CD14-positive monocyte (primary cell): ENCODE data around the gene FMNL3. TPM values are rescaled to one million over a fixed set of nuclear protein-coding genes. Genes with fewer than 3 reads are reported as not detected.

Source experiments
- DNase-seq, 3 donors: peaks; one replicate each; pipeline ENCODE4 v3.0.0-alpha.2; 2011 to 2022
- H2AFZ ChIP-seq: 2 replicates; pipeline ENCODE4 v1.6.0; 2012; ENCODE audit warnings: mild to moderate bottlenecking, low read depth, low read length, inconsistent platforms; ENCODE audit not compliant: insufficient read depth, poor library complexity, severe bottlenecking
- H3K27ac ChIP-seq, 2 donors: 1 replicate in 1 of 2; 2 replicates in 1 of 2; pipeline ENCODE4 v1.5.1; 2012 to 2013; ENCODE audit warnings: low read length in 2 of 2, control low read depth in 1 of 2, inconsistent platforms in 1 of 2, low read depth in 1 of 2, mild to moderate bottlenecking in 1 of 2
- H3K27me3 ChIP-seq, 2 donors: one replicate each; pipeline versions ENCODE4 v1.6.0 to v1.6.1; 2011 to 2013; ENCODE audit warnings: low read length in 2 of 2; ENCODE audit not compliant: control insufficient read depth in 2 of 2, insufficient read depth in 2 of 2
- H3K36me3 ChIP-seq, 2 donors: replicated peaks in 1 of 2; 1 replicate in 1 of 2; 2 replicates in 1 of 2; pipeline versions ENCODE4 v1.5.1 to v1.6.1; 2012 to 2013; ENCODE audit warnings: low read length in 2 of 2, control low read depth in 1 of 2, inconsistent platforms in 1 of 2, mild to moderate bottlenecking in 1 of 2; ENCODE audit not compliant: insufficient read depth in 2 of 2, control insufficient read depth in 1 of 2
- H3K4me1 ChIP-seq, 2 donors: 1 replicate in 1 of 2; 2 replicates in 1 of 2; pipeline versions ENCODE4 v1.5.1 to v1.6.1; 2012 to 2013; ENCODE audit warnings: low read length in 2 of 2, control low read depth in 1 of 2, inconsistent platforms in 1 of 2, mild to moderate bottlenecking in 1 of 2, moderate library complexity in 1 of 2; ENCODE audit not compliant: insufficient read depth in 2 of 2, control insufficient read depth in 1 of 2
- H3K4me2 ChIP-seq: replicated peaks from 2 replicates; pipeline ENCODE3; 2012; ENCODE audit warnings: low read length, moderate library complexity, mild to moderate bottlenecking; ENCODE audit not compliant: poor library complexity, severe bottlenecking; ENCODE audit errors: extremely low read depth
- H3K4me3 ChIP-seq, 3 experiments: fragments of 200-600 bp in 1 of 3; sonication (generic) in 1 of 3; replicated peaks in 1 of 3; 1 replicate in 2 of 3; 2 replicates in 1 of 3; pipeline ENCODE4 v1.5.1; 2011 to 2013; ENCODE audit warnings: low read length in 3 of 3, mild to moderate bottlenecking in 3 of 3, control low read depth in 2 of 3, low read depth in 2 of 3, inconsistent platforms in 1 of 3, moderate library complexity in 1 of 3
- H3K79me2 ChIP-seq: 2 replicates; pipeline ENCODE4 v1.6.0; 2012; ENCODE audit warnings: mild to moderate bottlenecking, control low read depth, inconsistent platforms, low read length, moderate library complexity; ENCODE audit not compliant: insufficient read depth
- H3K9ac ChIP-seq: 2 replicates; pipeline ENCODE4 v1.6.0; 2017; ENCODE audit warnings: low read length, mild to moderate bottlenecking; ENCODE audit not compliant: insufficient read depth, poor library complexity, severe bottlenecking
- H3K9me3 ChIP-seq, 2 donors: replicated peaks in 1 of 2; 1 replicate in 1 of 2; 2 replicates in 1 of 2; pipeline versions ENCODE4 v1.5.1 to v1.6.1; 2012 to 2013; ENCODE audit warnings: low read length in 2 of 2, control low read depth in 1 of 2; ENCODE audit not compliant: control insufficient read depth in 1 of 2, insufficient read depth in 1 of 2
- H4K20me1 ChIP-seq: 2 replicates; pipeline ENCODE4 v1.6.0; 2012; ENCODE audit warnings: mild to moderate bottlenecking, low read length, control low read depth, moderate library complexity; ENCODE audit not compliant: insufficient read depth
- H3K27ac Mint-ChIP-seq, 7 donors: one replicate each; pipeline ENCODE4 v1.8.0; 2020; ENCODE audit warnings: mild to moderate bottlenecking in 7 of 7, mixed read lengths in 7 of 7, moderate library complexity in 6 of 7, inconsistent platforms in 2 of 7
- H3K27me3 Mint-ChIP-seq, 3 donors: one replicate each; pipeline ENCODE4 v1.8.0; 2021 to 2022; ENCODE audit warnings: low read depth in 3 of 3, mild to moderate bottlenecking in 3 of 3, mixed read lengths in 3 of 3, moderate library complexity in 3 of 3, inconsistent platforms in 1 of 3
- H3K36me3 Mint-ChIP-seq, 2 donors: one replicate each; pipeline ENCODE4 v1.8.0; 2020; ENCODE audit warnings: mixed read lengths in 2 of 2, inconsistent platforms in 1 of 2, mild to moderate bottlenecking in 1 of 2
- H3K4me1 Mint-ChIP-seq: one replicate; pipeline ENCODE4 v1.8.0; 2020; ENCODE audit warnings: mild to moderate bottlenecking, mixed read lengths
- H3K4me3 Mint-ChIP-seq, 2 donors: one replicate each; pipeline ENCODE4 v1.8.0; 2020; ENCODE audit warnings: mild to moderate bottlenecking in 2 of 2, mixed read lengths in 2 of 2, moderate library complexity in 1 of 2
- H3K9me3 Mint-ChIP-seq, 7 donors: one replicate each; pipeline ENCODE4 v1.8.0; 2020 to 2022; ENCODE audit warnings: mixed read lengths in 7 of 7, mild to moderate bottlenecking in 6 of 7, moderate library complexity in 6 of 7, inconsistent platforms in 2 of 7
- WGBS: methylation state at CpG from one replicate; pipeline ENCODE4 v1.1.5; 2013; ENCODE audit warnings: missing lambda C conversion rate; ENCODE audit not compliant: insufficient coverage; 5-methylcytosine and 5-hydroxymethylcytosine counted together
- intact Hi-C, 2 donors: fragments of 100-400 bp; cut with micrococcal nuclease; formaldehyde crosslinking; loops; one replicate each; pipeline versions ENCODE4 v1.15.0 to v1.15.1; 2023
- polyA plus RNA-seq, 3 donors: library from polyadenylated mRNA; depleted of rRNA in 1 of 3; unstranded in 2 of 3; stranded (reverse) in 1 of 3; fragments of 300-500 nt in 2 of 3; fragments of >200 nt in 1 of 3; fragmentation: Illumina TruSeq in 2 of 3; gene quantifications; 1 replicate in 2 of 3; 2 replicates in 1 of 3; pipeline ENCODE4 v1.2.3, GENCODE V29; 2012 to 2021
- TF ChIP-seq, protein P1 (sequence below): fragments of 200-600 bp; IDR thresholded peaks from one replicate; pipeline ENCODE4 v1.8.0; 2022; ENCODE audit warnings: antibody characterized with exemption, mild to moderate bottlenecking

Gene FMNL3
- polyA plus RNA-seq, 3 donors: 1.5 to 5.4 (median 1.7) TPM

DNA sequence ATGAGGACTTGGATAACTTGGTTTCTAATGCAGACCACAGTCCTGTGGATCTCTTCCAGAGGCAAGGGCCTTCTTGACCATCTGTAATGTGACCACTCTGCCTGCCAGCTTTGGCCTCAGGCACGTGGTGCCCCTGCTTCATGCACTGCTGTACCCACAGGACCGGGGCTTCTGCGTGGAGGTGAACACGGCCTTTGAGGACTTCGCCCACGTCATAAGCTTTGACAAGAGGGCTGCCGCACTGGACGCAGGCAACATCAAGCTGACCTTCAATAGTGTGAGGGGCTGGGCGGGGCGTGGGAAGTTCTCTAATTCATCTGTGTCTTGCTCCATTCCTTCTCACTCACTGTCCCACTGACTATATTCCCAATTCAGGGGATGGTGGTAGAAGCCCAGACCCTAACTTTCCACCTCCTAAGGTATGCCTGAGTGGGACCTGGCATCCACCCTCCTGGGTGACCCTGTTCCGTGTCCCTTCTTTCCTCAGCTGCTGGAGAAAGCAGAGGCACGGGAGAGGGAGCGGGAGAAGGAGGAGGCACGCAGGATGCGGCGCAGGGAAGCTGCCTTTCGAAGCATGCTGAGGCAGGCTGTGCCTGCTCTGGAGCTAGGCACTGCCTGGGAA is 65.3 kb downstream of the FMNL3 start:
- WGBS: 97% methylated on average over 12 of the region's 17 CpGs
- Histone ChIP-seq H3K4me2 (no peak overlapping the region), H3K27ac (no peak overlapping the region), H3K4me1 (peaks cover 4 to 6% of the 10 kb centered on the region in 2 donors), H2AFZ (no peak overlapping the region), H3K9me3 (no peaks in the 10 kb centered on the region), H3K36me3 (peaks cover 2% of the 10 kb centered on the region in 2 donors), H4K20me1 (no peaks in the 10 kb centered on the region), H3K79me2 (no peaks in the 10 kb centered on the region), H3K4me3 (no peak overlapping the region), H3K9ac (no peak overlapping the region), H3K27me3 (no peaks in the 10 kb centered on the region)
- Mint-ChIP-seq H3K36me3 (peaks cover 15 to 16% of the 10 kb centered on the region in 2 donors), H3K27ac (no peak overlapping the region), H3K4me1 (peaks cover 13% of the 10 kb centered on the region), H3K4me3 (no peak overlapping the region), H3K27me3 (peaks cover 3 to 4% (median 3%) of the 10 kb centered on the region in 3 donors), H3K9me3 (no peaks in the 10 kb centered on the region)
- DNase-seq: no peak
- TF ChIP-seq, protein P1, sequence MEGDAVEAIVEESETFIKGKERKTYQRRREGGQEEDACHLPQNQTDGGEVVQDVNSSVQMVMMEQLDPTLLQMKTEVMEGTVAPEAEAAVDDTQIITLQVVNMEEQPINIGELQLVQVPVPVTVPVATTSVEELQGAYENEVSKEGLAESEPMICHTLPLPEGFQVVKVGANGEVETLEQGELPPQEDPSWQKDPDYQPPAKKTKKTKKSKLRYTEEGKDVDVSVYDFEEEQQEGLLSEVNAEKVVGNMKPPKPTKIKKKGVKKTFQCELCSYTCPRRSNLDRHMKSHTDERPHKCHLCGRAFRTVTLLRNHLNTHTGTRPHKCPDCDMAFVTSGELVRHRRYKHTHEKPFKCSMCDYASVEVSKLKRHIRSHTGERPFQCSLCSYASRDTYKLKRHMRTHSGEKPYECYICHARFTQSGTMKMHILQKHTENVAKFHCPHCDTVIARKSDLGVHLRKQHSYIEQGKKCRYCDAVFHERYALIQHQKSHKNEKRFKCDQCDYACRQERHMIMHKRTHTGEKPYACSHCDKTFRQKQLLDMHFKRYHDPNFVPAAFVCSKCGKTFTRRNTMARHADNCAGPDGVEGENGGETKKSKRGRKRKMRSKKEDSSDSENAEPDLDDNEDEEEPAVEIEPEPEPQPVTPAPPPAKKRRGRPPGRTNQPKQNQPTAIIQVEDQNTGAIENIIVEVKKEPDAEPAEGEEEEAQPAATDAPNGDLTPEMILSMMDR: no peak
- intact Hi-C loops: no loop called here

DNA sequence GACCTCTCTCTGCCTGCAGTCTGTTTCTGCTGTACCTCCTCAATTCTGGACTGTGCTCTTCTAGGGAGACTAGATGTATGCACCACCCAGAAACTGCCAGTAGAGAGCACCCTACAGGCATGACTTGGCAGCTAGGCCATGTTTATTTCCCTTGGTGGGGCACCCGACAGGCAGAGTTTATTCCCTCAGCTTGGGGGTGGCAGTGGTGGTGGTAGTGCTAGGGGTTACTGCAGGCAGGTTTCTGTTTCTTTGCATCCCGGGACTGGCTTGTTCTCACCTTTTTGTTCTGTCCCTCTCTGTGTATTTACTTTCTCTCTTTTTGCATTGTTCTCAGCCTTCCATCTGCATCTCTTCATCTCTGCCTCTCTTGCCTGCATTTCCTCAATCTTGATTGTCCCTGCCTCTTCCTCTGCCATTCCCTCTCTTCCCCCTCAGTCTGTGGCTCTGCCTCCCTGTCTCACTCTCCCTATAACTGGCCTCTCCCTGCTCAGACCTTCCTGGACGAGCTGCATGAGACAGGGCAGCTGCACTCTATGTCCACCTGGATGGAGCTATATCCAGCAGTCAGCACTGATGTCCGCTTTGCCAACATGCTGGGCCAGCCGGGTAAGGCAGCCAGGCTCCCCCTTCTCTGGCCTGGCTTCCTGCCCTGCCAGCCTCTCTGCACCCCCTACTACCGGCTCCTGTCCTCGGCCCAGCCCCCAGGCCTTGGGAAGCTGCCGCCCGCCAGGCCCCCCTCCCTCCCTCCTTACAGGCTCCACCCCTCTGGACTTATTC is 70.0 kb downstream of the FMNL3 start:
- peak; percentile 18 to 49 (median 44) for DNase-seq
- TF ChIP-seq, protein P1: peak; percentile 66
- Histone ChIP-seq H3K9me3 (no peaks in the 10 kb centered on the region), H3K36me3 (no peaks in the 10 kb centered on the region), H3K4me2 (no peak overlapping the region), H3K27ac (no peak overlapping the region), H3K4me3 (no peak overlapping the region), H3K79me2 (no peaks in the 10 kb centered on the region), H3K27me3 (no peaks in the 10 kb centered on the region), H3K9ac (no peak overlapping the region), H2AFZ (no peak overlapping the region), H3K4me1 (no peaks in the 10 kb centered on the region), H4K20me1 (no peaks in the 10 kb centered on the region)
- Mint-ChIP-seq H3K9me3 (no peaks in the 10 kb centered on the region), H3K4me1 (peaks cover 7% of the 10 kb centered on the region), H3K36me3 (no peaks in the 10 kb centered on the region), H3K27me3 (peaks cover 2 to 3% (median 3%) of the 10 kb centered on the region in 3 donors), H3K4me3 (no peak overlapping the region), H3K27ac (peak overlapping the region in 1 of 7 donors; percentile 43)
- 33% methylated on average over 3 of the region's 9 CpGs for WGBS
- intact Hi-C loops: loop anchor here in 1 of 2 donors (10.0 kb wide), 1 partner anchor 198 kb away; no protein-coding TSS in a partner anchor
